Type B pancreatic cell (in vitro differentiated cells): ENCODE results near the gene BCAS3. TPM values are rescaled to one million over a fixed set of nuclear protein-coding genes. Genes with fewer than 3 reads are reported as not detected.

Experiments used
- DNase-seq: peaks from one replicate; pipeline ENCODE4 v3.0.0; 2021; ENCODE audit warnings: mixed read lengths; ENCODE audit not compliant: unreplicated experiment; ENCODE audit errors: extremely low spot score
- H3K27ac Mint-ChIP-seq: 2 replicates; pipeline ENCODE4 v1.8.0; 2021; ENCODE audit warnings: mild to moderate bottlenecking, mixed read lengths
- H3K27me3 Mint-ChIP-seq: 2 replicates; pipeline ENCODE4 v1.8.0; 2021; ENCODE audit warnings: mixed read lengths
- H3K36me3 Mint-ChIP-seq: 2 replicates; pipeline ENCODE4 v1.8.0; 2021; ENCODE audit warnings: mixed read lengths
- H3K4me1 Mint-ChIP-seq: one replicate; pipeline ENCODE4 v1.8.0; 2021; ENCODE audit warnings: mixed read lengths; ENCODE audit not compliant: unreplicated experiment
- H3K4me3 Mint-ChIP-seq: 2 replicates; pipeline ENCODE4 v1.8.0; 2021; ENCODE audit warnings: mild to moderate bottlenecking, mixed read lengths
- H3K9me3 Mint-ChIP-seq: 2 replicates; pipeline ENCODE4 v1.8.0; 2021; ENCODE audit warnings: mixed read lengths
- total RNA-seq: library from RNA; stranded (reverse); gene quantifications from 2 replicates; pipeline ENCODE4 v1.2.1, GENCODE V29; 2021; ENCODE audit warnings: low replicate concordance
- TF ChIP-seq, protein P1 (sequence below): fragments of 200-600 bp; sonication (generic); conservative IDR thresholded peaks from 2 replicates; pipeline ENCODE4 v1.5.0; 2021; ENCODE audit warnings: antibody characterized with exemption, mild to moderate bottlenecking

Gene BCAS3
- total RNA-seq, 1 donor from 2014 or later = 23.0 TPM

DNA sequence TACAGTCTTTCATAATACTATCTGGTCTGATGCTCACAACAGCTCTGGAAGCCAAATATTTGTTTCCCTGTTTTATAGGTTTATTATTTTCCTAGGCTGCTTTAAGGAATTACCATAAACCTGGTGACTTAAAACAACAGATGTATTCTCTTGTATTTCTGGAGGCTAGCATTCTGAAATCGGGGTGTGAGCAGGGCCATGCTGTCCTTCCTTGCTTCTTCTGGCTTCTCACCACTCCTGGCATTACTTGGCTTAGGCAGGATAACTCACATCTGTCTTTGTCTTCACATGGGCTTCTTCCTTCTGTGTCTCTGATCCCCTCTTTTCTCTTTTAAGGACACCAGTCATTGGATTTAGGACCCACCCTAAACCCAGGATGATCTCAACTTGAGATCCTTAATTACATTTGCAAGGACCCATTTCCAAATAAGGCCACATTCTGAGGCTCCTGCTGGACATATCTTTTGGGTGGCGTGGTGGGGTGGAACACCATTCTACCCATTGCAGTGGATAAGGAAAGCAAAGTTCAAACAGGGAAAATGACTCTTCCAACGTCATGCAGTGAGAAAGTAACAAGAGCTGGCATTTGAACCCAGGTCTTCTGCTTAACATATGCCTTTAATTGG lies 682.8 kb downstream of the BCAS3 start:
- Mint-ChIP-seq H3K27me3 (peaks cover 17% of the 10 kb centered on the region), H3K27ac (no peak overlapping the region), H3K9me3 (peaks cover 4% of the 10 kb centered on the region), H3K4me1 (peaks cover 21% of the 10 kb centered on the region), H3K4me3 (no peak overlapping the region), H3K36me3 (peaks cover 6% of the 10 kb centered on the region)
- TF ChIP-seq, protein P1, sequence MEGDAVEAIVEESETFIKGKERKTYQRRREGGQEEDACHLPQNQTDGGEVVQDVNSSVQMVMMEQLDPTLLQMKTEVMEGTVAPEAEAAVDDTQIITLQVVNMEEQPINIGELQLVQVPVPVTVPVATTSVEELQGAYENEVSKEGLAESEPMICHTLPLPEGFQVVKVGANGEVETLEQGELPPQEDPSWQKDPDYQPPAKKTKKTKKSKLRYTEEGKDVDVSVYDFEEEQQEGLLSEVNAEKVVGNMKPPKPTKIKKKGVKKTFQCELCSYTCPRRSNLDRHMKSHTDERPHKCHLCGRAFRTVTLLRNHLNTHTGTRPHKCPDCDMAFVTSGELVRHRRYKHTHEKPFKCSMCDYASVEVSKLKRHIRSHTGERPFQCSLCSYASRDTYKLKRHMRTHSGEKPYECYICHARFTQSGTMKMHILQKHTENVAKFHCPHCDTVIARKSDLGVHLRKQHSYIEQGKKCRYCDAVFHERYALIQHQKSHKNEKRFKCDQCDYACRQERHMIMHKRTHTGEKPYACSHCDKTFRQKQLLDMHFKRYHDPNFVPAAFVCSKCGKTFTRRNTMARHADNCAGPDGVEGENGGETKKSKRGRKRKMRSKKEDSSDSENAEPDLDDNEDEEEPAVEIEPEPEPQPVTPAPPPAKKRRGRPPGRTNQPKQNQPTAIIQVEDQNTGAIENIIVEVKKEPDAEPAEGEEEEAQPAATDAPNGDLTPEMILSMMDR = no peak
- no peak for DNase-seq

DNA sequence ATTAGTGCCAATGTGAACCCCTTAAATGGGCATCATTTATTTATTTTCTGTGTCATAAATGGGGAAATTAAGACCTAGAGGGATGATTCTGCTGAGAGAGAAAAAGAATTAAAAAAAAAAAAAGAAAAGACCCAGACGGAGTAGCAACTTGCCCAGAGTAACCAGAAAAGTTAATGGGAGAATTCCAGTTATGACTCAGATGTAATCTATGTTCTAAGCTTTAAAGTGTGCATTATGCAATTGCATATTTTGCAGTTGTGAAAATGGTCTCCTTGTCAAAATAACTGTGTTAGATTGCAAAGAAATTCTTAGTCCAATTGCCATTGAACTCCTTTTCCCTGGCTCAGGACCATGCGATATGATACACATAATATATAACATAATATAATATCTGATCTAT lies 683.4 kb downstream of the BCAS3 start:
- peaks cover 17% of the 10 kb centered on the region for H3K27me3 Mint-ChIP-seq
- TF ChIP-seq, protein P1 = no peak
- no peak for DNase-seq

DNA sequence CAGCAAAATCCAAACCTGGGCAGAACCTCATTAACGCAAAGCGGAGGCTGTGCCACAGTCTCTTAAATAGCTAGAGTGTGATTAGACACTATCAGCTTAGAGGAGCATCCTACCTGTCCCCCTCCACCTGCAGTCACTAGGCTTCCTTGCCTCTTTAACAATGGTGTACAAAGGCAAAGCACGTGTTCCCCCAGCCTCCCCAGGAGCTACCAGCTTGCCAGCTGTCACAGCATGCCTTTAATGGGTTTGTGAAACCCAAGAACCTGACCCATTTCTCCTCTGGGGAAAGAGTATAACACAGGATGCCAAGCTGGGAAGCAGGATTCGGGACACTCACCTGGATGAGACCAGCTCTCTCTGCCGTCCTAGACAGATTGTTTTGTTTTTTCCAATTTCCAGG lies 684.7 kb downstream of the BCAS3 start:
- H3K4me3 Mint-ChIP-seq = no peak overlapping the region
- peaks cover 20% of the 10 kb centered on the region for H3K27me3 Mint-ChIP-seq
- TF ChIP-seq, protein P1 = no peak
- H3K27ac Mint-ChIP-seq = no peak overlapping the region
- no peak for DNase-seq
- H3K36me3 Mint-ChIP-seq = peaks cover 6% of the 10 kb centered on the region
- H3K9me3 Mint-ChIP-seq = peaks cover 4% of the 10 kb centered on the region
- peaks cover 21% of the 10 kb centered on the region for H3K4me1 Mint-ChIP-seq

More for the DNA sequence above, 683.4 kb downstream of the BCAS3 start:
- Mint-ChIP-seq H3K27ac (no peak overlapping the region), H3K36me3 (peaks cover 6% of the 10 kb centered on the region), H3K9me3 (peaks cover 4% of the 10 kb centered on the region), H3K4me3 (no peak overlapping the region), H3K4me1 (peaks cover 18% of the 10 kb centered on the region)

DNA sequence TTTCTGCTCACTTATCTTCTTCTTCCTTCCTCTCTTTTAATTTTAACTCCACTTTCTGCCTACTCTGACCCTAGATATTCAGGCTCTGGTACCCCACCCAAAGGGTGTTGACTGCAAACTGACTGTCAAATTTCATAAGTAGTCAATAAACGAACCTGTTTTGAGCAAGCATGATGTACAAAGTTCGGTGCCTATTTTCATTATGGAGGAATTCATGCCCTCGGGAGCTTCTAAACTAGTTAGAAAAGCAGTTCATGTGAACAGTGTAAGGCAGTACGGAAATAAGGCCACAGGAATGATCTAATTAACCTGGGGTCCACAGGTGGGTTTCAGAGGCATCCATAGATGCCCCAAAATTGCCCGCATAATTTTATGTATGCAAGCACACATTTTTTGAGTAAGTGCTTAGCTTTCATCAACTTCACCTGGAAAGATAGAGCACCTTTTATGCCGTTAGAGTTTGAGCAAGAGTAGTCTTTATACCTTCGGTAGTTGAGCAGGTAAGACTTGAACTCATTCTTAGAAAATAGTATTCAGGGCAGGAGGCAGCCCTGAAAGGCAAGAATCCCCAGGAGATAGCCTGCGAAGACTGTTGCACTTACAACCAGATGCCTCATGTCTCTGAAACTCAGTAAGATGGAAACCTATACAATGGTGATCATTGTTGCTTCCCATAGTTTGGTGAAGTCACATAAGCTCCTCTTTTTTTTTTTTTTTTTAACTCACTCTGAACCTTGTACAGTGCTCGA lies 685.4 kb downstream of the BCAS3 start:
- peaks cover 6% of the 10 kb centered on the region for H3K36me3 Mint-ChIP-seq
- TF ChIP-seq, protein P1 = no peak
- DNase-seq = no peak
- peaks cover 4% of the 10 kb centered on the region for H3K9me3 Mint-ChIP-seq
- H3K4me1 Mint-ChIP-seq = peaks cover 22% of the 10 kb centered on the region
- peak overlapping the region; percentile 12 for H3K27ac Mint-ChIP-seq
- peaks cover 20% of the 10 kb centered on the region for H3K27me3 Mint-ChIP-seq
- H3K4me3 Mint-ChIP-seq = no peak overlapping the region

DNA sequence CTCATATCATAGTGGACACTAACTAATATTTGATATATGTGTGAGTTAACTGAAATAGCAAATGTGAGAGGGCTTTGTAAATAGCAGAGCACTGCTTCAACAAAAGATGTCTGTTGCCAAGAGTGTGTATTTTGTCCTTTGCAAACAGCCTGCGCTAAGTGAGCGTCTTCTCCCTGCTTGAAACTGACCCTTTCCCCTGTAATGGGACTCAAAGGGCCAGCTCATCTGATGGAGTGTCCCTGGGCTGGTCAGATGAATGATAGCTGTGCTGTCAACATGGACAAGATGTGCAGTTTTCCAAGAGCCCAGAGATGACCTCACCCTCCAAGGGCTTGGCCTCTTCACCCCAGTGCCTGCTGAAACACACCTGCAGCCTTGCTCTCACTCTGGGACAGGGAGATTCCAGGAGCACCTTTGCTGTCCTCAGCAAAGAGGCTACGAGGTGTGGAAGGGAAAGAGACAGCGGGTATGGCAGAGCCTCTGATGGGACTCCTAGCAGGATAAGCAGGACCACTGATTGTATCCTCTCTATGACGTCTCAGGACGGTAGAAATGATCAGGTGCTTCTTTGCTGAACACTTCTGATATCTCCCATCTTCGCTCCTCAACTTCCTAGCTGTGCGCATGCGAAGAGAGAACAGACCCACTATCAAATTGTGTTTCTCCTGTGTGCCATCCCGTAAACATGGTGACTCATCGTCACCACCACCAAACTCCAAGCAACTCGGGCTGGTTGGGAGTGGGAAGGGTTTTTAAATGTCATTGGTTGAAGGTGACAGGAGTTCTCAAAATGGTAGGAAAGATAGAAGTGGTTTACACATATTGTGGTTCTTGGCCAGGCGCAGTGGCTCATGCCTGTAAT lies 686.2 kb downstream of the BCAS3 start:
- no peak for DNase-seq
- TF ChIP-seq, protein P1 = no peak
- H3K36me3 Mint-ChIP-seq = peaks cover 6% of the 10 kb centered on the region
- no peak overlapping the region for H3K4me3 Mint-ChIP-seq
- H3K9me3 Mint-ChIP-seq = peaks cover 4% of the 10 kb centered on the region
- no peak overlapping the region for H3K27ac Mint-ChIP-seq
- peaks cover 19% of the 10 kb centered on the region for H3K4me1 Mint-ChIP-seq
- H3K27me3 Mint-ChIP-seq = peaks cover 20% of the 10 kb centered on the region
